ENCODE data around the gene CALHM6.

The CALHM6 gene

DNA sequence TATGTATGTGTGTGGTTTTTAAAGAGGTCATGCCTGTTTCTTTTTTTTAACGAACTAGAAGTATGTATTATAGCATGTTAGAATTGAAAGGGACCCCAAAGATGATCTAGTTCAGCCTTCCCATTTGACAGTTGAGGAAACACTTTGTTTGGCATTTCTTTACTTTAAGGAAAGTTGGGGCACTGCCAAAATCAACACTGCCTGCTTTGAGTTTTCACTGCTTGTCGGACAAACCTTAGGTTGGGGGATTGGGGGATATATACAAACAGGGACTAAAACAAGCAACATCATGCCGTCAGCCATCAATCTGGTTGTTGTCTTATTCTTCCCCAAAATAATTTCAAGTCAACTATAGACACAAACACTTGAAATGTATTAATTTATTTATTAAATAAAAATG, 14.1 kb upstream of the CALHM6 start:
- no peak for DNase-seq

DNA sequence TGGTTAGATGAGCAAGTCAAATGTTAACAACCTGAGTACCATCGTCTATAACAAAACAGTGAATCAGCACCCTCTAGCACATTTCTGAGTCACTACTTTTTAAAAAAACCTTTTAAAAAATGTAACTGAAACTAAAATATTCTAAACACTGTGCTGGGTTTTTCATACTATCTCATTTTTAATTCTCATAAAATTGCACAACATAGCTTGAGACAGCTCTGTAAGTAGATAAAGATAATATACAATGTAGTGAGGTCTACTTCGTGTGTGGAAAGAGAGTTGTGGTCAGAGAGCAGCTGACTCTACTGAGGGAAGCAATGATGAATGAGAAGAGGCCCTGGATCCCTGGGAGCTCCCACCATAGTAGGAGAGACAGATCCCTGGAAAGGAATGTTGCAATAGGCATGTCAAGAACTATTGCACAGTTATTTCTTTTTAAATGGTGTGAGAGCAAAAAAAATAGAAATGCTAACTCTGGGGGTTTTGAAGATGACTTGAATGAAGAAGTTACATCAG, 13.6 kb upstream of the CALHM6 start:
- peak; percentile 35 for DNase-seq

DNA sequence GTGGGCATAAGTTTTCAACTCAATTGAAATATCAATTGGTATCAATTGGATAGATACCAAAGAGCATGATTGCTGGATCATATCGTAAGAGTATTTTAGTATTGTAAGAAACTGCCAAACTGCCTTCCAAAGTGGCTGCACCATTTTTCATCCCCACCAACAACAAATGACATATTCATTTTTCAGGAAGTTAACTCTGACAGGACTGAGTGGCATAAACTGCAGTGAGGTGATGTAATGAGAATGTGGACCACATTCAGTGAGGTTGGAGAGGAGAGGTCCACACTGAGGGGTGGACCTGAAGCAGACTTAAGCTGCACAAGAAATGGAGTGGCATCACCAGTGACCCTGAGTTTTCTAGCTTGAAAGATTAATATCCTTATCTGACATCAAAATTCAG, 11.6 kb upstream of the CALHM6 start:
- no peak for DNase-seq

DNA sequence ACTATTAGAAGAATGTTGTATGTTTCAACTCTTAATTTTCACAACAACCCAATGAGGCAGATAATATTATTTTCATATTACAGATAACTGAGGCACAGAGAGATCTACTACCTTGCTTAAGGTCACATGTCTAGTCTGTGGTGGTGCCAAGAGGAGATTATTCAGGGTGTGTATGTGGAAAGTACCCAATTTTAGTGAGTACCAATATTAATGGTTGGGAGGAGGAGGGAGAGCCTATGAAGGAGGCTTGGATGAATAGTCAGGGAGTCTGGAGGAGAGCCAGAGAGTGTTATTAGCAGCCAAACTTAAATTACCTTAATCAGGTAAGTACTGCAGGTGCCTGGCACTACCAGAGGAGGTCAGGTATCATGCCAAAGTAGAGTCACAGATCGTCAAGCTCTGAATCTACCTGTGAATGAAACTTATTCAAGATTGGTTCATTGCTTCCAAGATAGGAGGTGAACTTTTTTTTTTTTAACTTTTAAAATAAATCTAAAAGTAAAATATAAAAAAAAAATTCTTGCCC, 10.9 kb upstream of the CALHM6 start:
- no peak for DNase-seq

DNA sequence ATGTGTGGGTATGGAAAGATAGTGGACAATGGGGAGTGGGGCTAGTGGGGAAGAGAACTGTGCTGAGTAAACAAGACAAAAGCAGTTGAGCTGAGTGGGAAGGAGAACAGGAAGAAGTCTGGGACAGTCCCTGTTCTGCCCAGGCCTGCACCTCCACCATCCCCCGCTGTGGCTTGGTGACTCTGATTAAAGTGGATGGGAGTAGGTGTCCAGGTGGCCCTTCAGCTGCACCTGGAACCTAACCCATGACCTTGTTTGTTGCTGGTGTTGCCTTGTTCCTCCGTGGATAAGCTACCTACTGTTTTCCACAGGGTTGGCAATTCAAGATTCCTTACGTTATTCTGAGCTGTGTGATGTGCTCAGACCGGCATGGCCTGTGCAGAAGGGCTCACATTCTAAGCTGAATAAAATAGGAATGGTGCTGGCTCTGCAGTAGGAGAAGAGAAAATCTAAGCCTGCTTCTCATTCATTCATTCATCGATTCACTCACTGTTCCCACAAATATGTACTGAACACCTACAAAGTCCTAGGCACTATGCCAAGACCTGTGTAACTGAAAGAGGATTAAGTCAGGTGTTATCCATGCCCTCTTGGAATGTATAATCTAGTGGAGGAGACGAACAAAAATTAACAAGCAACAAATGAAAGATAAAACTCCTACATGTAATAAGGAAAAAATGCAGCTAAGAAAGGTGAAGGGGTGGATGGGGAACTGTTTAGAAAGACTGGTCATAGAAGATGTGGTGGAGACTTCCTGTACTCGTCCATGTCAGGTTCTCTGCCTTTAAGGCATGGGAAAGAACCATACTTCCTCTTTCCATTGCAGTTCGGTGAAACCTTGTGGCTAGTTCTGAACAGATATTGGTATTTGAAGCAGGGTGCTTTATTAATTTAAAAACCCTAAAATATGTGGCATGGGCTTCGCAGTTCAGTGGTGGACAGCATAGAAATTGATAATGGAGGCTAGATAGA, 10.1 kb upstream of the CALHM6 start:
- DNase-seq = peak; percentile 34

DNA sequence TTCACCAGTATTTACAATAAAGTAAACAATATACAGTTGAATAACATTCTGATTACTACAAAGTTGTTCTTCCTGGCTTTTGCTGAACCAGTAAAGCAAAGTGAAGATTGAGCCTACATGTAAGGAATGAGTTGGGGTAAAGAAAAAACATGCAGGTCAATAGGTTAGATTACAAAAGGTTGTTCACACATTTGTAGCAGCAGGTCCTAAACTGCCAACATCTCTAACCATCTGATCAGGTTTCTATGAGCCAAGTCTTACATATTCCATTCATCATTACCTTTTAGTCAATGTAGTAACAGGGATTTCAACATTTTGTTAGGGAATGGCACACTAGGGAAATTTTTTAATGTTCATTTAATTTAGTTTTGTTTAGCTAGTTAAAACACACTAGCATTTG, 9.3 kb upstream of the CALHM6 start:
- DNase-seq = no peak

DNA sequence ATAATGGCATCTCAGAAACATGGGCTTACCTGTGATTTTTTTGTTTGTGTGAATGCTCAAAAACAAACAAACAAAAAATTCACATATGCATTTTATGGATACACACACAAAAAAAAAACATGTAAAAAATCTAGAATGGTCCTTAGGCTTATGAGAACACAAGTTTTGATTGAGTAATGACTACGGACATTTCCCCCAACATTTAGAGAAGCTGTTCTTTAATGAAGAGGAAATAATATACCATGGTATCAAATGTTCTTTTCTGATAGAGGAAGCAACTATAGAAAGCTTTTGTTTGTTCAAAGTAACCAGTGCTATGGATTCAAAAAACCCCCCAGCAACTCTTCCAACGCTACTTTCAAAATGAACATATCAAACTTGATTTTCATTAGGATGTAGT, 8.6 kb upstream of the CALHM6 start:
- no peak for DNase-seq

DNA sequence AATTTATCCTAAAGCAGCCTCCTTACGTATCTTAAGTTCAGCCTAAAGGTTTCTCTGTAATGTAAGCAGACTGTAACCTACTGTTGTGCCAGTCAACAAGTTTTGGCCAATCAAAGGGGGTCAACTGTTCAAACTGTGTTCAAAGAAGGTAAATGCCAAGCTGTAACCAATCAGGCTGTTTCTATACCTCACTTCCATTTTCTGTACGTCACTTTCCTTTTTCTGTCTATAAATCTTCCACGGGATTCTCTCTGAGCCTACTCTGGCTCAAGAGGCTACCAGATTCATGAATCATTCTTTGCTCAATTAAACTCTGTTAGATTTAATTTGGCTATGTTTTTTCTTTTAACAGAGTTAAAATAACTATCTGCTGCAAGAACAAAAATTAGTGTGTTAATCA, 5.1 kb upstream of the CALHM6 start:
- no peak for DNase-seq

DNA sequence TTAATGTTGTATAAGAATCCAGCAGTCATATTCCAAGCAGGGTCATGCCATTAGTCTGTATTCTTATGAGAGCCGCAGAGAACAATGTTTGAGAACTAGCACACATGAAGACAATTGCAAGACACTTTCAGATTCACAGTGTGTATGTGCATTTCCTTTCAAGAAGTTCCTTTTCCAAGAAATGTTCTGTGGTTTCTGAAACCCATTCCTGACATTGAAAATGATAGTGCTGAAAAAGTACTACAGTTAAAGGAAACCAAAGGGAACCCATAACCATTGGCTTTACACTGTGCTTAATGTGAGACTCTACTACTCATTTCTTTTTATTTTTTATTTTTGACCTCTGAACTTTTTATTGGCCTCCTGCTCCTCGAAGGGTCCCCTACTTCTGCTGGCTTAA, 4.2 kb upstream of the CALHM6 start:
- no peak for DNase-seq

DNA sequence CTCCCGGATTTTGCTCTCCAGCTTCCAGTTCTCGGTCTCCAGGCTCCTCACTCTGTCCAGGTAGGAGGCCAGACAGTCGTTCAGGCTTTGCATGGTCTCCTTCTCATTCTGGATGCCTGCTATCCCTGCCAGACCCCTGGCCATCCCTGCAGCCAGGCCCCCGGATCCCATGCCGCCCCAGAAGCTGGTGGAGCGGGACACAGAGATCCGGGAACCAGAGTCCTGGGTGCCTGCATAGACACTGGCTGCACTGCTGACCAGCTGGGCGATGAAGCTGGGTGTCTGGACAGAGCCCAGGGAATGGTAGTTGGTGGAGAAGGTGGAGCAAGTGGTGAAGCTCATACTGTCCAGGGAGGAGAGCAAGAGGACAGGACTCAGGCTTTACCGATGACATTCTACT, 2.9 kb upstream of the CALHM6 start:
- DNase-seq = no peak

DNA sequence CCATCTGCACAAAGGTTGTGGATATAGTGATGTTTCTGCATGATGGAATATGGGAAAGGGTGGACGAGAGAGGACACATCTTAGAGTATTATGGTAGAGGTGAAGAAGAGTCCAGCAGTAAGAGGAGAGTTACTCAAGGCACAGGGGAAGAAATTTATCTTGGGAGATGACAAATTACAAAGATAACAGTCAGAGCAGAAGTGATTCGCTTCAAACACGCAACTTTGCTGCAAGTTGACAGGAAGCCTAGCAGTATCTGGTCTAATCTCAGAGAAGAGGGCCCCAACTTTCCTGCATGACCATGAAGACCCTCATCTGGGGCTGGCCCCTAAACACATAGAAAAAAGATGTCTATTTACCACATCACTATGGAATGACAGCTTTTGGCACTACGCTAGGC, 1.2 kb upstream of the CALHM6 start:
- no peak for DNase-seq

DNA sequence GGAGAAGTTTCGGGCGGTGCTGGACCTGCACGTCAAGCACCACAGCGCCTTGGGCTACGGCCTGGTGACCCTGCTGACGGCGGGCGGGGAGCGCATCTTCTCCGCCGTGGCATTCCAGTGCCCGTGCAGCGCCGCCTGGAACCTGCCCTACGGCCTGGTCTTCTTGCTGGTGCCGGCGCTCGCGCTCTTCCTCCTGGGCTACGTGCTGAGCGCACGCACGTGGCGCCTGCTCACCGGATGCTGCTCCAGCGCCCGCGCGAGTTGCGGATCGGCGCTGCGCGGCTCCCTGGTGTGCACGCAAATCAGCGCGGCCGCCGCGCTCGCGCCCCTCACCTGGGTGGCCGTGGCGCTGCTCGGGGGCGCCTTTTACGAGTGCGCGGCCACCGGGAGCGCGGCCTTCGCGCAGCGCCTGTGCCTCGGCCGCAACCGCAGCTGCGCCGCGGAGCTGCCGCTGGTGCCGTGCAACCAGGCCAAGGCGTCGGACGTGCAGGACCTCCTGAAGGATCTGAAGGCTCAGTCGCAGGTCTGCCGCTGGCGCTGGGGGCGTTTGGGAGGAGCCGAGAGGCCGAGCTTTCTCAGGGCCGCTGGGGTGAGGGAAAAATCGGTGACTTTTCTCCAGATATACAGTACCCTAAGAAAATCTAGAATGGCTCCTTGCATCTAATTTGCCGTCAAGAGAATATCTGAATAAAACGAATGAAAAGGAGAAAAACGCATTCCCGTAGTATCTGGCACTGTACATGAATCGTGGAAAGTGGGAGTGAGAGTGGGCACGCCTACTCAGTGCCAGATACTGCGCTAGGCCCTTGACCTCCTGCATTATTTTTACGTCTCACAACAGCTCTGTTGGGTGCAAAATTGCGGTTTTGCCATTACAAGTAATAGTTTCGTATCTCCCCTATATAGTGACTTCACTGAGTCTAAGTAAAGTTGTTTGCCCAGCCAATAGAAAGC, 1.0 kb downstream of the CALHM6 start:
- peak; percentile 64 for DNase-seq

DNA sequence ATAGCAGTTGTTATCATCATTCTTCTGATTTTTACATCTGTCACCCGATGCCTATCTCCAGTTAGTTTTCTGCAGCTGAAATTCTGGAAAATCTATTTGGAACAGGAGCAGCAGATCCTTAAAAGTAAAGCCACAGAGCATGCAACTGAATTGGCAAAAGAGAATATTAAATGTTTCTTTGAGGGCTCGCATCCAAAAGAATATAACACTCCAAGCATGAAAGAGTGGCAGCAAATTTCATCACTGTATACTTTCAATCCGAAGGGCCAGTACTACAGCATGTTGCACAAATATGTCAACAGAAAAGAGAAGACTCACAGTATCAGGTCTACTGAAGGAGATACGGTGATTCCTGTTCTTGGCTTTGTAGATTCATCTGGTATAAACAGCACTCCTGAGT, 2.1 kb downstream of the CALHM6 start:
- no peak for DNase-seq

DNA sequence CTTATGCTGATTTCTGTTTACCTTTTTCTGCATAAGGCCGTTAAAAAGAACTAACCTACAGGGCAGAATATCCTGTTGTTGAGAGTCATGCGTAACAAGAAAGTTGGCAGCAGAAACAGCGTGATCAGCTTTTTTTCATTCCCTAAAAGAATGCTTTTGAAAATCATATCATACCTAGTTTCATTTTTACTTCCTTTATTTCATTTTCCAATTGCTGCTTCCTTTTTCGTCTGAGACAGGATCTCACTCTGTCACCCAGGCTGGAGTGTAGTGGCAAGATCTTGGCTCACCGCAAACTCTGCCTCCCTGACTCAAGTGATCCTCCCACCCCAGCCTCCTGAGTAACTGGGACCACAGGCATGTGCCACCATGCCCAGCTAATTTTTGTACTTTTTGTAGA, 4.1 kb downstream of the CALHM6 start:
- peak; percentile 46 for DNase-seq

DNA sequence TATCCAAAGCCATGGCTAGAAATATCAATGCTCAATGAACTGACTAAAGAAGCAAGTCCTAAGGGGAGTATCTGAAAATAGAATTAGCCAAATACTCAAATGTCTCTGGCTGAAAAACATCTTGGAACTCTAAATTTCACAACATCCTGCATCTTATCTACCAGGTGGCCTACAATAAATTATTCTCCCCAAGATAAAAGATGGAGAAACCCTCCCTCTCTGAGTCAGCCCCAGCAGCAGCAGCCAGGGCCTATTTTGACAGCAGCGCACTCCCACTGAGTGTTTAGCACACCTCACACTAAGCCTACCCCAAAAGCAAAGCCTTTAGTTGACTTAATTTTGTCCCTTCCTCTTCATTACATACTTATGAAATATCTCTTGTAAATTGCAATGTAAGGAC, 5.9 kb downstream of the CALHM6 start:
- DNase-seq = no peak

DNA sequence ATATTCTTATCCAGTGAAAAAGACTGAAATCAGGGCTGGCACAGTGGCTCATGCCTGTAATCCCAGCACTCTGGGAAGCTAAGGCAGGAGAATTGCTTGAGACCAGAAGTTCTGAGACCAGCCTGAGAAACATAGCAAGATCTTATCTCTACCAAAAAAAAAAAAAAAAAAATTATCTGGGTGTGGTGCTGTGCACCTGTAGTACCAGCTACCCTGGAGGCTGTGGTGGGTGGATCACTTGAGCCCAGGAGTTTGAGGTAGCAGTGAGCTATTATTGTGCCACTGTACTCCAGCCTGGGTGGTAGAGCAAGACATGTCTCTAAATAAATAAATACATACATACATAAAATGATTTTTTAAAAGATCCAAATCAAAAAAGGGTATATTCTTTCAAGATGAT, 6.3 kb downstream of the CALHM6 start:
- DNase-seq = peak; percentile 40

DNA sequence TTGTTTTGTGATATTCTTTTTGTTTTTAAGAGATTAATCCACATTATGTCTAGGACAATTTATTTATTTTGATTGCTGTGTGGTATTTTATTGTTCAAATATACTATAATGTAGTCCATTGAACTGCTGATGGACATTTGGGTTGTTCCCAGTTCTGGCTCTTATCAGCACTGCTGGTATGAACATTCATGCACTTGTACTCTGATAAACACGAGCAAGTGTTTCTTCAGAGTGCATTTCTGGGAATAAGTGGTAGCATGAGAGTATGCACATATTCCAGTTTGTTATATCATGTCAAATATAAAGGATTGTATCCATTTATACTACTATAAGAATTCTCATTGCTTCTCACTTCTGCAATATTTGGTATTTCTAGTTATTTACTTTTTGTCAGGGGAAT, 7.1 kb downstream of the CALHM6 start:
- DNase-seq = peak; percentile 91

DNA sequence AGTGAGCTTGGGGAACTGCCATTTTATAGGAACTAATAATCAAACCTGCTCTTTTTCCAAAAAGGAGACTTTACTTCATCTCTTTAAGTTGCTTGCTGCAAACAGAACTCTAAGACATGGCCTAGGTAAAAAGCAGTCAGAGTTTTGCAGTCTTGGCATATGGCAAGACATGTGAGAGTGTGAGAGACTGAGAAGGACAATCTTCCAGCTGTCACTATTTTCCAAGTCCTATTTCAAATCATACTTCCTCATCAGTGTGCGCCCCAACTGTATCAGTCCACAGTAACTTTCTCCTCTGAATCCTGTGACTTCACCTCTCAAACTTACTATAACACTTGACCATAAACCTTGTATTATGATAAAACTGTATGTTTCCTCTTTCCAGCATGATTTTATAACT, 10.4 kb downstream of the CALHM6 start:
- no peak for DNase-seq

DNA sequence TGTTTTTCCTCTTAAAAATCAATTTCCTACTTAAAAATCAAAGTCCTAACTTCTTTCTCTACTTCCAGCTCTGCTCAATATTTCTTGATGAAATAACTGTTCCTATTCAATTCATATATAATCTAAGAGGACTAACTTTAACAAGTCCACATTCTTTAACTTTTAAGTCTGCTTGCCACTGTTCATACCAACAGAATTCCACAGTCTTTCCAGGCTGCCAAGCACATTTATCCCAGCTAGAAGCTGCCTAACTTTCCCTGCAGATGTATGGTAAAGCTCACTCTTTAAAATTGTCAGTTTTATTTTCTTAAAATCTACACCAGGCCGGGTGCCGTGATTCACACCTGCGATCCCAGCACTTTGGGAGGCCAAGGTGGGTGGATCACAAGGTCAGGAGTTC, 11.5 kb downstream of the CALHM6 start:
- no peak for DNase-seq

DNA sequence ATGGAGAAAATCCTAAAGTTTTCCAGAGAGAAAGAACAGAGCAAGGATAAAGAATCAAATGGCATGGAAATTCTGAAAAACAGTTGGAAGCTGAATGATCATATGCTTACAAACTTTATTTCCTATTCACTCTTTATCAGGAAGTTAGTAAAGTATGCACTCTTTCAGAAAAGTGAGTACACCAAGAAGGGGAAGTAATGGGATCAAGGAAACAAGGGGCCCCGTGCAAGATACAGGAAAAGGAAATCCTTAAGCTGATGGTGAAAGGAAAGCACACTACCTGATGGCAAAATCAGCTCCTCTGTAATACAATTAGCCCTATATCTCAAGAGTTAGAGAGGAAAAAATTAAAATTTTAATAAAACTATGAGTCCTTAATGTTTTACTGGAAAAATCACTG, 14.0 kb downstream of the CALHM6 start:
- DNase-seq = no peak

DNA sequence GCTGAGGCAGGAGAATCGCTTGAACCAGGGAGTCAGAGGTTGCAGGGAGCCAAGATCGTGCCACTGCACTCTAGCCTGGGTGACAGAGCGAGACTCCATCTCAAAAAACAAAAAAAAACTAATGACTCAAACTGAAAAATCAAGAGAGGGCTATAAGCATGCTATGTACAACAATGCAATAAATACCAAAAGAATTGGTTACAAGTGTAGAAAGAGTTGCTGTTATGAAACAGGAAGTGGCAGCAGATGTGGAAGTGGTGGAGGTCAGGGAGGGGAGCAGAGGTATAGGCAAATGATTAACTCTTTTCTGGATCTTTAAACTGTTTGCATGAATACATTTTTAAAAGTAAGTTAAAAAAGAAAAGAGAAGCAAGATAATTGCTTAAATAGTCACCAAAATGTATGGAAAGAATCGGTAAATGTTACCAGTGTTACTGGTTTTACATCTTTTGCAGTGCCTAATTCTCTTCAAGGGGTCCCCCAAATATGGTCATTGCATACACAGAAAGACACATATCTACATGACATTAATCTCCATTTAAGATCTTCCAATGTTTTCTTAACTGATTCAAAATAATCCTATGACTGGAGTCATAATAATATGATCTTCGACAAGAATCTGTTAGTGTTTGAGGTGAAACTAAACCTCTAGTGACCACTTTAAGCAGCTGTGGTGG, 15.0 kb downstream of the CALHM6 start:
- DNase-seq = peak; percentile 35

DNA sequence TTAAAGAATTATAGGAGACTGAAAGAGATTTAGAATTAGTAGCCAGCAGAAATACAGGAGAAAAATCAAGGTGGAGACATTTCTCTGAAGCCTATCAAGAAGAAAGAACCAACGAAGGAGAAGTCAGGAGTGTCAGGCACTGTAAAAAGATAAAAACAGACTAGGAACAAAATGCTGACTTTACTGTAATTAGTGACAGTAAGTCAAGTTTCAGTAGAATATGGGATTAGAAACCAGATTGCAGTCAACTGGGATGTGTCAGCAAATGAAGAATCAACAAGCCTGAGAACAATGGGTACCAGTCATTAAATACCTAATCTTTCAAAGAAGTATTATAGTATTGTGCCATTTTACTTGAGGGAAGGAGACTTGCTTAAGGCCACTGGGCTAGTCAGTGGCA, 21.6 kb downstream of the CALHM6 start:
- no peak for DNase-seq

DNA sequence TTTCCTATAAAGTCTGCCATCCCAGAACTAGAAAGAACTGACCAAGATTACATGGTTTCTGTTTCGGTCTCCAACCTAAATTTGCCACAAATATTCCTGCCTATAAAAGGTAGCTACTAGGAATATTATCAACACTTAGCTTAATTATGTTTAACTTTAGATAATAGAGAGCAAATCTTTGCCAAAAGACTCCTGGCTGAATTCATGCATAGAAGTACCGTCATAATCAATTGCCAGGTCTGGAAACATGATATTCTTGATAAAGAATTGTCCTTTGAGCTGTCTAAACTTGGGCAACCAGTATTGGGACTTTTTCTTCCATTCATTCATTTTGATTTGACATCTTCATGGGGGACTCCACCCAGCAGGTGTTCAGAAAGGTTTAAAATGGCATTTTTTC, 22.4 kb downstream of the CALHM6 start:
- no peak for DNase-seq

All from hematopoietic multipotent progenitor cell treated with erythropoietin and hydrocortisone succinate and interleukin-3 and kit ligand, for 8 days (in vitro differentiated cells).